GM18526 (cell line): ENCODE results near the gene TTC38.

Experiments
- POLR2A ChIP-seq: IDR thresholded peaks from 3 replicates; pipeline ENCODE4 v1.6.1; 2011; ENCODE audit not compliant: insufficient read length; ENCODE audit errors: extremely low read depth

TTC38 gene

GRCh38 chr22:46320716-46321386 is 53.0 kb downstream of the TTC38 start:
- TF ChIP-seq POLR2A, result no peak

DNA sequence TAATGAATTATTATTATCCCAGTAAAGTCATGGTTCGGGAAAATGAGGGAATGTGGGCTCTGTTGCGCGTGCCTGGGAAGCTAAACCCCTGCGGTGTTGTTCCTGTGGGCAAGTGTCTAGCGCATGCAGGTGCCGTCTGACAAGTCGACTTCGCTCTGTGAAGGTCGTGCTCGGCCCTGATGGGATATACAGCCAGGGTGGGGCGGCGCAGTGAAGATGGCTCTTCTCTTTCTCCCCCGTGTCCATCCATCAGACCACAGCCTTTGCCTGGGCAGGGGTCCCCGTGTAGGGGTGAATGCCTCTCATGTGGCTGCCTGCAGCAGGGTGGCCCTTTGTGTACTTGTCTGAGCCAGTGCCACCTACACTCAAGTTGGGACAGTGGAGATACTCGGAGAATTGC is 54.9 kb downstream of the TTC38 start:
- no peak for TF ChIP-seq POLR2A

GRCh38 chr22:46323162-46323561 is 55.4 kb downstream of the TTC38 start:
- TF ChIP-seq POLR2A, result no peak

- TF ChIP-seq POLR2A, result no peak
These were observed 58.4 kb downstream of the TTC38 start for GRCh38 chr22:46326066-46326680.

- no peak for TF ChIP-seq POLR2A
These were observed 60.1 kb downstream of the TTC38 start for GRCh38 chr22:46327691-46328465.

GRCh38 chr22:46328797-46329196 is 61.0 kb downstream of the TTC38 start:
- no peak for TF ChIP-seq POLR2A

- no peak for TF ChIP-seq POLR2A
These were observed 61.8 kb downstream of the TTC38 start for GRCh38 chr22:46329616-46330015.

GRCh38 chr22:46330426-46330825 is 62.6 kb downstream of the TTC38 start:
- no peak for TF ChIP-seq POLR2A

DNA sequence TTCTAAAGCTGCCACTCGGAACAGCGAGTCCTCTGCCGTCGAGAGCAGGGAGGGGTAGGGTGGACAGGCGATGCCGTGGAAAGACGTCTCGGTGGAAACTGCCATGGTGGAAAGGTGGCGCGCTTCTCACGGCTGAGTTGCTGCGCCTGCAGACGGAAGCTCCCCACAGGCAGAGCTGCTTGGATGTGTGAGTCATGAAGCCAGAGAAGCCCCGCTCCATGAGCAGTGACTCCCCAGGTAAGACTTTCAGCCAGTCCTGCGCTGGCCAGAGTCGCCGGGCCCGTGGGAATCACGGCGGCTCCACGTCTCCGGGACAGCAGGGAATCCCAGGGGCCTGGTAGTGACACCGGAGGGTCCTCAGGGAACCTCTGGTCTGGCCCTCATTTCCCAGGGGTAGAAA is 63.7 kb downstream of the TTC38 start:
- TF ChIP-seq POLR2A, result no peak

DNA sequence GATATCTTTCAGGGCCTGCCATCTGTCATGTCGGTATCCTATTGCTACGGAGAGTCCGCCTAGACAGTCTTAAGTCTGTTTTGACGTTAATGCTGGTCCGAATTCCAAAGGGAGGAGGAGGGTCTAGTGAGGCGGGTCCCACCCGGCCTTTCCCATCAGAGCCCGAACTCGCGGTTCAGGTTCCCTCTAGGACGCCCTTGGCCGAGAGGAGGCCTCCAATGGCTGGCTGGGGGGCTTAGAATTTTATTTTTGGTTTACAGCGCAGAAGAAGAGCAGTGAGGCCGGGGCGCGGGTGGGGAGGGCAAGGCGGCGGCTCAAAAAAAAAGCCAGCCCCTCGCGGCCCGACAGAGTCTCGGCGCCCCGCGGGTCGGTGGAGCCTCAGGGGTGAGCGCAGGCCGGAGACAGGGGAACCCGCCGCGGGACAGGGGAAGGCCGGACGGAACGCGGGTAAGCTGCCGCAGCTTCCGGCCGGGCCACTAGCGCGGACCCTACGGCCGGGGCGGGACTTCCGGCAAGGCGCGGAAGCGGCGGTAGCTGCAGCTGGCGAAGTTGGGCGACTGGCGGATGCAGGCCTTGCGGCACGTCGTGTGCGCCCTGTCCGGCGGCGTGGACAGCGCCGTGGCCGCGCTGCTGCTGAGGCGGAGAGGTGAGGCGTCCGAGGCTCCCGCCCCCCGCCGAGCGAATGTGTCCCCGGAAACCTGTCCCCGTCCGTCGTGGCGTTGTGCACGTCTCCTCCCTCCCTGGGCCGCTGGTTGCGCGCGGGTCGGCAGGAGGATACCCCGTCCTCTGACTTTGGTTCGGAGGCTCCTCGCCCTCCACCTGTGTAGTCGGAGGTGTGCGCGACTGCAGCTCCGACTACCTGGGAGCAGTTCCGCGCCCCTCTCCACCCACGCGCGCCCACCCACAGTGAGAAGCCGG is 67.7 kb downstream of the TTC38 start, which contains the start of gene TRMU:
Gene TRMU, plus strand, starts transcription at position 514 of the 918 bp plus-strand sequence. Its CDS starts 51 bp downstream, at position 565.
- TF ChIP-seq POLR2A, result peak; percentile 81

GRCh38 chr22:46336119-46337078 is 68.6 kb downstream of the TTC38 start:
- no peak for TF ChIP-seq POLR2A

GRCh38 chr22:46337870-46338269 is 70.1 kb downstream of the TTC38 start:
- no peak for TF ChIP-seq POLR2A

DNA sequence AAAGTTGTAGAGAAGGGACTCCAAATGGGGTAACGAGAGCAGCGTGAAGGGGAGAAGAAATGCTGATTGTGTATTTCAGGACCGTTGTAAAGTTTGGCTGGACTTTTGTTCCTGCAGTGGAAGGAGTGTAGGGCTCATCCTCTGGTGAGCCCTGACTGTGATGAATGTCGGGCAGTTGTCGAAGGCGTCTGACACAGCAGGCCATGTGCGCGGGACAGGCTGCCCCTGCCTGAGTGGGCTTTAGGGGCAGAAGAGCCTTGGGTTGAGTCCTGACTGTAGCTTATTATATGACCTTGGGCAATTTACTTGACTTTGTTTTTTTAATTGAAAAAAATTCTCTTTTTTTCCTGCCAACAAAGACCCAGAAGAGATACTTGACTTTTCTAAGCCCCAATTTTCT is 70.8 kb downstream of the TTC38 start:
- no peak for TF ChIP-seq POLR2A

- no peak for TF ChIP-seq POLR2A
These were observed 72.1 kb downstream of the TTC38 start for GRCh38 chr22:46339956-46340355.
